Upper lobe of left lung (tissue), 6 donors: ENCODE measurements around the gene ZNF112. TPM values are rescaled to one million over a fixed set of nuclear protein-coding genes. Genes with fewer than 3 reads are reported as not detected.
A peak's percentile ranks its signal among the peaks of the same experiment; 100 is the strongest.
"Not testable (repeated sequence)": the region's sequence is repeated elsewhere in the genome, so short reads cannot be mapped to it uniquely, and the experiment has no call there.

ENCODE experiments used
- ATAC-seq, 2 donors: fragments of 200-7000 bp; cut with Tn5 transposase; one replicate each; pipeline ENCODE4 v1.9.1; 2022; ENCODE audit warnings: mild to moderate bottlenecking in 2 of 2, moderate library complexity in 2 of 2; ENCODE audit not compliant: low FRiP score in 2 of 2
- DNase-seq, 2 donors: peaks; one replicate each; pipeline ENCODE4 v3.0.0-alpha.2; 2019 to 2020
- H3K27ac ChIP-seq, 4 donors: fragments of 200-600 bp; sonication (generic); one replicate each; pipeline ENCODE4 v1.5.1; 2016 to 2019
- H3K27me3 ChIP-seq, 4 donors: fragments of 200-600 bp; sonication (generic); one replicate each; pipeline ENCODE4 v1.5.1; 2017 to 2019
- H3K36me3 ChIP-seq, 4 donors: fragments of 200-600 bp; sonication (generic); one replicate each; pipeline ENCODE4 v1.5.1; 2016 to 2019
- H3K4me1 ChIP-seq, 4 donors: fragments of 200-600 bp; sonication (generic); one replicate each; pipeline ENCODE4 v1.5.1; 2018 to 2019
- H3K4me3 ChIP-seq, 4 donors: fragments of 200-600 bp; sonication (generic); one replicate each; pipeline ENCODE4 v1.5.1; 2017 to 2019; ENCODE audit warnings: mild to moderate bottlenecking in 2 of 4, moderate library complexity in 1 of 4
- H3K9me3 ChIP-seq, 4 donors: fragments of 200-600 bp; sonication (generic); one replicate each; pipeline ENCODE4 v1.5.1; 2018 to 2019
- EP300 ChIP-seq, 4 donors: sonication (generic); formaldehyde crosslinking; IDR thresholded peaks; one replicate each; pipeline ENCODE4 v1.5.1; 2017; ENCODE audit warnings: antibody characterized with exemption in 4 of 4, control low read depth in 2 of 4
- POLR2A ChIP-seq, 4 donors: fragments of 450-650 bp; IDR thresholded peaks; one replicate each; pipeline ENCODE4 v1.5.1; 2016 to 2017; ENCODE audit warnings: antibody characterized with exemption in 4 of 4, mild to moderate bottlenecking in 2 of 4
- POLR2AphosphoS5 ChIP-seq, 2 donors: sonication (generic); formaldehyde crosslinking; IDR thresholded peaks; one replicate each; pipeline ENCODE4 v1.5.1; 2017; ENCODE audit warnings: antibody characterized with exemption in 2 of 2
- whole genome bisulfite sequencing, 2 donors: methylation state at CpG; one replicate each; pipeline ENCODE4 v1.1.5; 2017 to 2018; 5-methylcytosine and 5-hydroxymethylcytosine counted together
- total RNA-seq, 6 donors: library from RNA; depleted of rRNA in 4 of 6; stranded (reverse); fragments of >200 nt in 4 of 6; gene quantifications; one replicate each; pipeline versions ENCODE4 v1.1.0 to v1.2.1, GENCODE V29; 2016 to 2021
- TF ChIP-seq, protein P1 (sequence below), 6 experiments: fragments of 450-650 bp in 4 of 6; fragments of 200-600 bp in 2 of 6; sonication (generic) in 2 of 6; IDR thresholded peaks; one replicate each; pipeline ENCODE4 v1.5.1; 2016 to 2019; ENCODE audit warnings: antibody characterized with exemption in 6 of 6
- donor health status: DM: no; HTN: no; CAD: no; lungs with moderate emphysema.
- donor health status: DM: no; HTN: yes; CAD: no; lungs with severe emphysema.

ZNF112 gene
- total RNA-seq, result 1 to 10 TPM in 5 of 6 donors, under 1 TPM in 1; 0.44 to 6.3 (median 4.0) TPM

DNA sequence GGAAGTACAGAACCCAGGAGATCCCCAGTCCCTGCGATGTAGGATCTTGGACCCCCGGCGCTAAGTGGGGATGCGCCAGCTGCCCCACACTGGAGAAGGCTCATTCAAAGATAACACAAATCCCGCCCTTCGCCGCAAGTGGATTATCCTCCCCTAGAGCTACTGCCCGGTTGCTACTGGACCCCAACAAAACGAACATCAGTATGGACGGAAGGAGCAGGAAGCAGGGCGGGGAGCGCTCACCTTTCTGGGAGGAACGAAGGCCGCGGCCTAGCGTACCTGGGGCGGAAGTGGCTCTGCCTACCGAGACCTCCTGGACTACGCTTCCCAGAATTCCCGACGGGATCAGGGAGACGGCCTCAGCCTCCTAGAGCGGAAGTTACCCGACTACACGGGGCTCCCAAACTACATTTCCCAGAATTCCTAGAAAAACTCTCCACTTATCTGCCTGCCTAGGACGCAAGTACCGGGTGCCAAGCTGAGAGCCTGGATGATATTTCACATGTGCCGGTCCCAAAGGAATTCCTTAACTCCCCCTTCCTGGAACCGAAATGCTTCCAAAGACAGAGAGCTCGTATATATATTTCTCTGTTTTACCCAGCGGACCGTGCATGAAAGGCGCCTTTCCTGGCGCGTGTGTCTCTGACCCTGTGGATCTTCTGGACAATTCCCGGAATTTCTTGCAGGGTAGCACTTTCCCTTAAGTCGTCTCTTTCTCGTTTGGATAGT lies at the start of gene ZNF112:
ZNF112 (minus strand) TSS at position 298 of the 729 bp plus-strand sequence. CDS start 16,141 bp downstream, outside the sequence.
- Histone ChIP-seq H3K9me3 (peaks cover 8 to 18% (median 11%) of the 10 kb centered on the region in 4 donors), H3K4me3 (peak within 1 kb of the TSS; percentile 49 to 75 (median 58)), H3K27me3 (no peaks in the 10 kb centered on the region), H3K4me1 (peaks cover 0 to 16% (median 8%) of the 10 kb centered on the region in 4 donors), H3K36me3 (no peaks in the 10 kb centered on the region), H3K27ac (peak within 1 kb of the TSS; percentile 30 to 74 (median 70))
- TF ChIP-seq EP300 (IDR thresholded peaks at IDR 0.05) (no peak), POLR2AphosphoS5 (IDR thresholded peaks at IDR 0.05) (peak; percentile 66 to 81), POLR2A (IDR thresholded peaks at IDR 0.05) (peak in 1 of 4 donors; percentile 37)
- TF ChIP-seq, protein P1, sequence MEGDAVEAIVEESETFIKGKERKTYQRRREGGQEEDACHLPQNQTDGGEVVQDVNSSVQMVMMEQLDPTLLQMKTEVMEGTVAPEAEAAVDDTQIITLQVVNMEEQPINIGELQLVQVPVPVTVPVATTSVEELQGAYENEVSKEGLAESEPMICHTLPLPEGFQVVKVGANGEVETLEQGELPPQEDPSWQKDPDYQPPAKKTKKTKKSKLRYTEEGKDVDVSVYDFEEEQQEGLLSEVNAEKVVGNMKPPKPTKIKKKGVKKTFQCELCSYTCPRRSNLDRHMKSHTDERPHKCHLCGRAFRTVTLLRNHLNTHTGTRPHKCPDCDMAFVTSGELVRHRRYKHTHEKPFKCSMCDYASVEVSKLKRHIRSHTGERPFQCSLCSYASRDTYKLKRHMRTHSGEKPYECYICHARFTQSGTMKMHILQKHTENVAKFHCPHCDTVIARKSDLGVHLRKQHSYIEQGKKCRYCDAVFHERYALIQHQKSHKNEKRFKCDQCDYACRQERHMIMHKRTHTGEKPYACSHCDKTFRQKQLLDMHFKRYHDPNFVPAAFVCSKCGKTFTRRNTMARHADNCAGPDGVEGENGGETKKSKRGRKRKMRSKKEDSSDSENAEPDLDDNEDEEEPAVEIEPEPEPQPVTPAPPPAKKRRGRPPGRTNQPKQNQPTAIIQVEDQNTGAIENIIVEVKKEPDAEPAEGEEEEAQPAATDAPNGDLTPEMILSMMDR (IDR thresholded peaks at IDR 0.05), result no peak
- WGBS, 2 donors, result 5 to 6% methylated on average over 29 to 38 of the region's 38 CpGs
- DNase-seq (peak; percentile 79 to 94), ATAC-seq (peak; percentile 99 to 100)

DNA sequence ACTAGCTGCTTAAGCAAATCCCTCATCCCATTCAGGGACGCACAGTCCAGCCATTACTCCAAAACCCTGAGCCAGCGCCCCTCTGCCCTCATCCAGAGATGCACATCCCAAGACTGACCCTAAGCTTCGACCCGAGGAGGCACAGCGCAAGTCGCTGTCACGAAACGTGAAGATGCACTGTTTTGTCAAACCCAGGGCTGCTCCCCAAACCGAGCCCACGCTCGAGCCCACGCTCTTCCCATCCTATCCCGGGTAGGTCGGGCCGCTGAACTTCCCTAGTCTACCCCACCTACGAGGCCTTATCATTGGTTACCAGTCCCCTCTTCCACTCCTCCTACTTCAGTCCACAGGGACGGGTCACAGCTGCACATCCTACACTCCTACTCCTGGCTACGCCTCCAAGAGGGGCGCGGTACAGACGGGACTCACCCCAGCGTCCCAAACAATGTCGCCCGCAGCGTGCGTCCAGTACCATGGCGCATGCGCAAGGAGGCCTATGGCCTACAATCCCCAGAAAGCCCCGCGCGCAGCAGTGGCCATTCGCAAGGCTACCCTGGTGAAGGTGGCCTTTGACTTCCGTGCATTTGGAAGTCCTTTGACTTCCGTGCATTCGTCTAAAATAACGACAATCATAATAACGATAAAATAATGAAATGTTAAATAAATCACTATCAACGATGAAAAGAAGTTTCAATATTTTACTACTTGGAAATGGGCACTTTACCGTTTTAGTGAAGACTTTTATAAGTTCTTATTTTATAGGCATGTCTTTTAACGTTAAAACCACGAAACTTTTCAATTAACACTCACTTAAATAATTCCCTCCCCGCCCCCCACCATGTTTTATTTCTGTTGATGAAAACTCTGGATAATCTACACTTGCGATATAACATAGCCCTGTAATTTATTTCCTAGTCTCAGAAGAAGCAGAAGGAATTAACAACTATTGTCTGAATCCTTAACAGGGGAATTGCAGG lies 44.9 kb upstream of the ZNF112 start, which contains the start of gene ZNF285:
ZNF285 (minus strand) TSS at position 470 of the 977 bp plus-strand sequence. CDS start 4,395 bp downstream, outside the sequence.
- WGBS, 2 donors, result 9 to 10% methylated on average over 33 to 43 of the region's 43 CpGs
- DNase-seq (peak; percentile 77 to 90), ATAC-seq (peak; percentile 91 to 99)
- peaks cover 0 to 28% (median 13%) of the 10 kb centered on the region in 4 donors for H3K9me3 ChIP-seq
- H3K36me3 ChIP-seq, result no peaks in the 10 kb centered on the region
- H3K4me1 ChIP-seq, result peaks cover 0 to 4% (median 2%) of the 10 kb centered on the region in 4 donors
- peak within 1 kb of the TSS; percentile 29 to 55 (median 48) for H3K4me3 ChIP-seq
- H3K27ac ChIP-seq, result no peak within 1 kb of the TSS
- TF ChIP-seq POLR2AphosphoS5 (IDR thresholded peaks at IDR 0.05) (peak in 1 of 2 donors; percentile 23), POLR2A (IDR thresholded peaks at IDR 0.05) (no peak)
- H3K27me3 ChIP-seq, result no peaks in the 10 kb centered on the region

DNA sequence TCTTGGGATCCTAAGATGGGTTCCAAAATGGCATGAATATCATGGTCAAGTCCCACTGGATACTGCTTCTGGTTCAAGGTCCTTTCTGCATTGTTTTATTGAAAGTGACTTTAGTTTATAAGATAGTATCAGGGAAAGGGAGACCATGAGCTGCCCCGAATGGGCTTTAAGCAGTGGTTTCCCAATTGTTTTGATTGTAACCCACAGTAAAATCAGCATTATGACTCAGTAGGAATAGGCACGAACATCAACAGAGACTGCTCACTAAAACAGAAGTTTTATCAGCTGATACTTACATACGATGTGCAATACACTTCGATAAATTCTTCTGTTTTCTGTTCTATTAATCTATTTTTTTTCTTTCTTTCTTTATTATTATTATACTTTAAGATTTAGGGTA lies 32.8 kb upstream of the ZNF112 start:
- not testable (repeated sequence) for H3K27ac ChIP-seq, DNase-seq, ATAC-seq, H3K27me3 ChIP-seq, H3K4me1 ChIP-seq, H3K4me3 ChIP-seq
- Histone ChIP-seq H3K9me3 (peaks cover 3 to 28% (median 16%) of the 10 kb centered on the region in 4 donors), H3K36me3 (peaks cover 0 to 18% (median 2%) of the 10 kb centered on the region in 4 donors)
- WGBS, 2 donors, result 91 to 94% methylated on average over 4 of the region's 4 CpGs

DNA sequence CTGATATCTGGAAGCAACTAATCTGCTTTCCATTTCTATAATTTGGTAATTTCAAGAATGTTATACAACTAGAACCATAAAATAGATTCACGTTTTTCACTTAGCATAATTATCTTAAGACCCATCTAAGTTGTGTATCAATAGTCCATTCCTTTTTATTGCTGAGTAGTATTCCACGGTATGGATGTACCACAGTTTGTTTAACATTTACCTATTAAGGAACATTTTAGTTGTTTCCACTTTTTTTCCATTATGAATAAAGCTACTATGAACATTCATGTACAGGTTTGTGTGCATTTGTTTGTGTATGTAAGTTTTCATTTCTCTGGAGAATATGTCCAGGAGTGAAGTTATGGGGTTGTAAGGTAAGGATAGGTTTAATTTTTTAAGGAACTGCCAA lies 18.3 kb upstream of the ZNF112 start:
- H3K4me3 ChIP-seq, result no peak overlapping the region
- H3K9me3 ChIP-seq, result peaks cover 0 to 18% (median 5%) of the 10 kb centered on the region in 4 donors
- TF ChIP-seq EP300 (IDR thresholded peaks at IDR 0.05), result no peak
- TF ChIP-seq POLR2A (IDR thresholded peaks at IDR 0.05), result no peak
- TF ChIP-seq POLR2AphosphoS5 (IDR thresholded peaks at IDR 0.05), result no peak
- TF ChIP-seq, protein P1 (IDR thresholded peaks at IDR 0.05), result no peak
- no peaks in the 10 kb centered on the region for H3K36me3 ChIP-seq
- no peak for ATAC-seq
- H3K27ac ChIP-seq, result no peak overlapping the region
- WGBS, 2 donors, result 47 to 51% methylated on average over 2 of the region's 2 CpGs
- no peak for DNase-seq
- no peaks in the 10 kb centered on the region for H3K4me1 ChIP-seq
- H3K27me3 ChIP-seq, result no peaks in the 10 kb centered on the region

DNA sequence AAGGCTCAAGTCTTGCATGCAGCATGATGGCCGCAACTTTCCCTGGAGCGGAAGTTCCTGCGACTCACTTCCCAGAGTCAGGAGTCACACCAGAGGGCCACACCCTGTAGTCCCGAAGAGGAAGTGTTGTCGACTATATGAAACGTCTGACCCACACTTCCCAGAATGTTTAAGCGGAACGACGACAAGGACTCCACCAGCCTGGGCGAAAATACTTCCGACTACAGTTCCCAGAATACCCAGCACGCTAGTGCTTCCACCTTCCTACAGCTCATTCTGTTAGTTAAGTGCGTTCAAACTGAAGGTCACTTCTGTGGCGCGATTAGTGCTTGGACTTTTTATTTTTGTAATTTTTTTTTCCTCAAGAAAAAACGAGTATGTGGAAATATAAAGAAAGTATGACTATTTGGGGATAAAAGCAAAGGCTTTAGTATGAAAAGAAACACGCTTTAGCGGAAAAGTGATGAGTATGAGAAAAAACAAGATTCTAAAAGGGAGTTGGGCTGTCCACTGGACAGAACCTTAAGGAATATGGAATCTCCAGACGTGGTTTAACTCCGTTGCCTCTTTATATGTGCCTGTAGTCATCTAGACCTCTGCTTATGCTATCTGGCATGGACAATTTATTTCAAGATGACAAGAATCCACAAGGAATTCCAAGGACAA lies 15.5 kb upstream of the ZNF112 start:
- H3K4me3 ChIP-seq, result no peak overlapping the region
- DNase-seq (no peak), ATAC-seq (no peak)
- no peak overlapping the region for H3K27ac ChIP-seq
- H3K27me3 ChIP-seq, result no peaks in the 10 kb centered on the region
- no peaks in the 10 kb centered on the region for H3K36me3 ChIP-seq
- TF ChIP-seq POLR2A (IDR thresholded peaks at IDR 0.05), result no peak
- TF ChIP-seq POLR2AphosphoS5 (IDR thresholded peaks at IDR 0.05), result no peak
- WGBS, 2 donors, result 65 to 68% methylated on average over 20 of the region's 20 CpGs
- no peaks in the 10 kb centered on the region for H3K4me1 ChIP-seq
- H3K9me3 ChIP-seq, result peaks cover 2 to 18% (median 5%) of the 10 kb centered on the region in 4 donors
